Activated CD4-positive, alpha-beta T cell treated with anti-CD3 and anti-CD28 coated beads, Interleukin-2, Interleukin-6, amounts not matched to agents 100 ng/mL and 50 ng/mL, durations not matched to agents 16 hours and 8 hours (primary cell): ENCODE measurements around the gene MRPL11.

Source experiments
- DNase-seq: peaks from one replicate; pipeline ENCODE4 v3.0.0-alpha.2; 2020

MRPL11 gene

GRCh38 chr11:66386171-66387069, 52.2 kb downstream of the MRPL11 start:
- peak; percentile 86 for DNase-seq
